Gastrocnemius medialis (tissue), 4 donors: Measurements from ENCODE around the gene VLDLR.

ENCODE experiments used
- CTCF ChIP-seq, 5 experiments: fragments of 450-650 bp in 3 of 5; fragments of 200-600 bp in 2 of 5; sonication (generic) in 2 of 5; IDR thresholded peaks in 4 of 5; conservative IDR thresholded peaks in 1 of 5; 1 replicate in 4 of 5; 2 replicates in 1 of 5; pipeline ENCODE4 v1.5.1; 2016 to 2019; ENCODE audit warnings: antibody characterized with exemption in 5 of 5, mild to moderate bottlenecking in 3 of 5, moderate library complexity in 3 of 5
- POLR2A ChIP-seq, 2 donors: fragments of 450-650 bp; IDR thresholded peaks; one replicate each; pipeline ENCODE4 v1.6.1; 2017; ENCODE audit warnings: antibody characterized with exemption in 2 of 2, mild to moderate bottlenecking in 2 of 2, moderate library complexity in 2 of 2

GRCh38 chr9:2686911-2687310, 65.3 kb downstream of the VLDLR start:
- TF ChIP-seq POLR2A (IDR thresholded peaks at IDR 0.05) (no peak), CTCF (IDR thresholded peaks at IDR 0.05 in 4 of 5, conservative IDR thresholded peaks at IDR 0.05 in 1 of 5) (no peak)
